RCC 7860 (cell line): ENCODE data around the gene CHGA.

Source experiments
- DNase-seq: peaks from one replicate; pipeline ENCODE4 v3.0.0-alpha.2; 2015; ENCODE audit warnings: low spot score
- FAIRE-seq: peaks from 2 replicates; lab custom pipeline; 2012; peaks lifted over from hg19 to GRCh38; lab: Jason Lieb, UNC

The CHGA gene

DNA sequence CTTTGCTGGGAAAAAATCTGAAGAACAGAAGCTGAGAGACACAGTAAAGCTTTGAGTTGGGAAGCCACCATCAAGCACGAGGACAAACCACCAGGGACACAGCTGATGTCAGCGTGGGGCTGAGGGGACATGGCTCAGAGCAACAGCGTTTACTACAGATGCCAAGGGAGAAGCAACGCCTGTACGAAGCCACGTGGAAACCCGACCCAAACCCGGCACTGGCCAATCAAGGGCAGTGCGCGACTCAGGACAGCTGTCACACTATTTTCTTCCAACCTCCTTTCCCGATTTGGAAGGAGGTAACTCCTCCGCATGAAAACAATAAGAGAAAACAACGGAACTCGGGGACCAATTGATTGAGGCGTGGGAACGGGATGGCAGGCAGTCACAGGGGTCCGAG, 20.2 kb upstream of the CHGA start:
- DNase-seq (no peak), FAIRE-seq (no peak)

DNA sequence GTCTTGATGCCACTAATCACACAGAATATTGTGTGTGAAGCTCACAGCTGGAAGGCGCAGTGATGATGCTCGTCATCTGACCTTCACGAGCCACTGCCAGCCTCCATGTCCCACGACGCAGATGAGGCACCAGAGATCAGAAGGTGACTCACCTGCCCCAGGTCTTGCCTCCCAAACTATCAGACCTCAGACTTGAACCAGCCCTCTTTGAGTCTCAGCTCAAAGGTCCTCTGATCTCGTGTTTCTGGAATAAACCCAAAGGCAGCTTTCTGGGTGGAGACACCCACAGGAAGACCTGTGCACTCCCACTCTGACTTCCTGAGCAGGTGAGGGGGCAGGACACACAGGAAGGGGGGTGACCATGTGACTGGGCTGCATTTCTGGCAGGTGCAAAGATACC, 19.6 kb upstream of the CHGA start:
- DNase-seq (no peak), FAIRE-seq (no peak)

DNA sequence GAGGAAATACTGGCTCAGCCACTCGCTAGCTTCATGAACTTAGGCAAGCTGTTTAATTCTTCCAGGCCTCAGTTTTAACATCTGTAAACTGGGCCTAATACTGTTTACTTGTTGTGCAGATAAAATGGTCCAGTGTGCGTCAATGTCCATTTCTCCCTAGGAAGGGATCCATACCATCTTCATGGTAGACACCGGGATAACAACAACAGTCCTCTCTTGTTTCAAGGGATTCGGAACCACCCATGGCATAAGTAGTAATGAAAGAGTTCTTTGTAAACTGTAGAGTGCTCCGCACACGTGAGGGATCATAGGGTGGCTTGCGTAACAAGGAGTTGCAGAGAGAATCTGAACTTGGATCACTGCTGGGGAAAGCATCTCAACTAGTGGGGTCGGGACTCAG, 17.3 kb upstream of the CHGA start:
- no peak for FAIRE-seq
- DNase-seq = no peak

DNA sequence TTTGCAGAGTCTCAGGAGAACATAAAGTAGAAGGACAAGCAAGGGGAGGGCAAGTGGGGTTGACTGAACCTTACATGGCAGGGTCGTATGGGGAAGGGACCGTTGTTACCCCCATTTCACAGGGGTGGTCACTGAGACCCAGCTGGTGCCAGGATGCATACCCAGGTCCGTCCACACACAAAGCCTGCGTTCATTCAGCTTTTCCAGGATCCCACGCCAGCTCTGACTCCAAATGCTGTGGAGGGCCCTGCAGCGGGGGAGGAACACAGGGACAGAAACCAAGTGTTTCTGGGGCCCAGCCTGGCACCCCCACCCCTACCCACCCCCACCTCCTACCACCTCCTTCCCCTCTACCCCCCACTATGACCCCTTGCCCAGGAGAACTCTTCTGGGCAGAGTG, 16.5 kb upstream of the CHGA start:
- no peak for FAIRE-seq
- no peak for DNase-seq

DNA sequence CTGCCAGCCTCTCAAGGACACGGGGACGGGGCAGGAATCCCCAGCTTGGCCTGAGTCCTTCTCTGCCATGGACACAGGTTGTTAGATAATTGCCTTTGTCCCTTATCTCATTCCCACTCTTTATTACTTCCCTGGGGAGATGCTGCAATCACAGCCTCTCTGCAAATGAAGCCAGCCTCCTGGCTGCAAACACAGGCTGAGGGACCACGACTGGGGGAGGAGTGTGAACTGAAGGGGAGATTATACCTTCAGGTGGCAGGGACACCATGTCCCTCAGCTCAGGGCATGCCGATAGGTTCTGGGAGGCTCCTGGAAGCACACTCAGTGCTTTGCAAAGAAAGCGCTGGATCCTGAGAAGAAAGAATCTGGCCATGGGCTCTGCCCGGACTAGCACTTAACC, 16.1 kb upstream of the CHGA start:
- no peak for FAIRE-seq
- DNase-seq = no peak

DNA sequence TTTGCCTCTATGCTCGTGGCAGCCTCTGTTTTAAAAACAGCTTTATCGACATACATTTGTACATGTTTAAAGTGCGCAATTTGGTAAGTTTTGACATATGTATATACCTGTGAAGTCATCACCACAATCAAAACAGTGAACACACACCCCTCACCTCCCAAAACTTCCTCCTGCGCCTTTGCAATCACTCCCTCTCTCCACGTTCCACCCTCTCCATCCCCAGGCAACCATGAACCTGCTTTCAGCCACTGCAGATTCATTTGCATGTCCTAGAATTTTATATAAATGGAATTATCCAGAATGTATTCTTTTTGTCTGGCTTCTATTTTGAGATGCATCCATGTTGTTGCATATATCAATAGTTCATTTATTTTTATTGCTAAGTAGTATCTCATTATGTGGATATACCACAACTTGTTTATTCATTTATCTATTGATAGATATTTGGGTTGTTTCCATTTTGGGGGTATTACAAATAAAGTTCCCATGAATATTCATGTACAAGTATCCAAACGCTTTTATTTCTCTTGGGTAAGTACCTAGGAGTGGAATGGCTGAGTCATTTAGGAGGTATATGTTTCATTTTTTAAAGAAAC, 15.5 kb upstream of the CHGA start:
- DNase-seq (no peak), FAIRE-seq (no peak)

DNA sequence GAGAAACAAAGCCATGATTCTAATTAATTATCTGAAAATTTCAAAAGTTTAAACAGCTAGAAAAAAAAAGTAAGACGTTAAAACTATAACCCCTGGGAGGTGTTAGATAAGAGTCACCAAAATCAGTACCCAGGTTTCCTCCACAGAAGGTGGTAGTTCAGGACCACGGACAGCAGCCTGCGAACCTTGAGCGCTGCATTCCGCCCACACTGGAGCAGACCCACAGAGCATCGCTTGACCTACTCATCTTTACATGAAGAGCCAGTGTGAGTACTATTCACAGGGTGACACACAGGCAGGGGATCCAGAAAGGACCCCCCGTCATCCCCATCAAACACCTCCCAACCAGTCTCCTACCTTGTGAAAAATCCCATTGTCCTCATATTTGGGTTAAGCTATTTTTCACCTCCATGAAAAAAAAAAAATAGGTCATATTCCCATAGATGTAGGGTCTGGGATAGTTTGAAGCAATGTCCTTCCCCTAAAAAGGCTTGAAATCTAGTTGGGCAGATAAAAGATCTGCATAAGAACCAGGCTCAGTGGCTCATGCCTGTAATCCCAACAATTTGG, 8.8 kb upstream of the CHGA start:
- DNase-seq (no peak), FAIRE-seq (no peak)

DNA sequence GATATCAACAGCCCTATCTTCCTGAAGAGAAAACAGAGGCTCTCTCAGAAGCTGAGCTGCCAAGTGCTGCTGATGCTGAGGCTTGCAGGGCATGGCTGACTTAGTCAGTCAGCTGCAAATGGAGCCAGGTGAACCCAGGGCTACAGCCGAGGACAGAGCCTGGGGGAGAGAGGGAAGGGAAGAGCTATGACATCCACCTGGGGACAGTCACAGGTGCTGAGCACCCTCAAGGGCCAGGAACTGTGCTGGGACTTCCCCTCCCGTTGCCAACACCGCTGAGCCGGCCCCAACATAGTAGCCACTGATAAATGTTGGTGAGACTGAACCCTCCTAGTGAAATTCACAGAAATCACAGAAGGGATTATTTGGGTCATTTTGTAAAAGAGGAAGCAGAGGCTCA, 6.7 kb upstream of the CHGA start:
- DNase-seq = no peak
- FAIRE-seq = no peak

DNA sequence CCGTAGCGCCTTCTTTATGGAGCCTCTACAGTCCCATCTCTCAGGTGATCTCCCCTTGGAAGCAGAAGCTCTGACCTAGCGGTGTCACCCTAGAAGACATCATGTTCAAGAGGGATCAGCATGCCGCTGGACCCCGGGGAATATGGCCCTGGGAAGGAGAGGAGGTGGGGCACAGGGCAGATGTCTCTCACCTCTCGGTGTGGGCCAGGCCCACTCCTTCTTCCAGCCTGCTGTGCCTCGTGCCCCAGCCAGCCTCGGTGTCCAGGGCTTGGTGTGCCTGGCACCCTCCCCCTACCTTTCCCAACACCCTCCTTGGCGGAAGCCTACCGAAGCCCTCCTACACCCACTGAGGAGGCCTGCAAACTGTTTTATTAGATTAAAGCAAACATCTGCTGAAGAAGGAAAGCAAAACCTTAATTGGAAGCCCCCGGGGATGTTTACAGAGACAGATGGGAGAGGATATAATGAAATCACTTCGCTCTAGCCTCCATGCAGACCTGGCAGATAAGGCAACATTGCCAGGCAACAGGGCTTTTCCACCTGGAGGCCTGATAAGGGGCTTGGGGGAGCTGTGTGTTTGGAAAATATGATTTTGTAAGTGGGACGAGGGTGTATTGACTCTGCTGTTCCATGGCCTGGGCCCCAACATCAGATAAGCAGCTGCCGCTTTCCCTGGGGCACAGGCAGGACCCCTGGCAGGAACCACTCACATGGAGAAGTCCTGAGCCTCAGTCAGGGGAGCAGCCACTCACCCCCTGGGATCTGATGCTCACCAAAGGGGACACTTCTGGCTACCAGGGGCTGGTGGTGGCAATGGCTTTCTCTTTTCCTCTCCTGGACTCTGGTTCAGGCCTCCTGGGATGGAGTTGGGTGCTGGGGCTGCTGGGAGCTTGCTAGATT, 5.7 kb upstream of the CHGA start:
- DNase-seq = no peak
- FAIRE-seq = no peak

DNA sequence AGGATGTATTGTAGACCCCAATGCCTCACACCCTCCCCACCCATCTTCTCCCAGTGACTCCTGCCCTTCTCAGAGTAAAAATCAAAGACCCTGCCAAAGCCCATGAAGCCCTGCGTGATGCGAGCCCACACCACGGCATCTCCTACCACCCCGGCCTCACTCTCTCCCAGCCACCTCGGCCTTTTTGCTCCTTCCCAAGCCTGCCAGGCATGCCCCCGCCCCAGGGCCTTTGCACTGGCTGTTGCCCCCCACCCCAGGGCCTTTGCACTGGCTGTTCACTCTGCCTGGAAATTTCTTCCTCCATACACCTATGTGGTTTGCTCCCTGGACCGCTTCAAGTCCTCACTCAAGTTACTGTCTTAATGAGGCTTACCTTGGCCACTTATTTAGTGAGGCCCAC, 5.0 kb upstream of the CHGA start:
- DNase-seq (no peak), FAIRE-seq (no peak)

DNA sequence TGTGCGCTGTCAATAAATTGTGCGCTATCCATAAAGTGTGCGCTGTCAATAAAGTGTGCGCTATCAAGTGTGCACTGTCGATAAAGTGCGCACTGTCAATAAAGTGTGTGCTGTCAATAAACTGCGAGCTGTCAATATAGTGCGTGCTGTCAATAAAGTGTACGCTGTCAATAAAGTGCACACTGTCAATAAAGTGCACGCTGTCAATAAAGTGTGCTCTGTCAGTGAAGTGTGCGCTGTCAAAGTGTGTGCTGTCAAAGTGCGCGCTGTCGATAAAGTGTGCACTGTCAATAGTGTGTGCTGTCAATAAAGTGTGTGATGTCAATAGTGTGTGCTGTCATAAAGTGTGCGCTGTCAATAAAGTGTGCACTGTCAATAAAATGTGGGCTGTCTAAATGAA, 2.9 kb upstream of the CHGA start:
- FAIRE-seq (no peak), DNase-seq (no peak)

DNA sequence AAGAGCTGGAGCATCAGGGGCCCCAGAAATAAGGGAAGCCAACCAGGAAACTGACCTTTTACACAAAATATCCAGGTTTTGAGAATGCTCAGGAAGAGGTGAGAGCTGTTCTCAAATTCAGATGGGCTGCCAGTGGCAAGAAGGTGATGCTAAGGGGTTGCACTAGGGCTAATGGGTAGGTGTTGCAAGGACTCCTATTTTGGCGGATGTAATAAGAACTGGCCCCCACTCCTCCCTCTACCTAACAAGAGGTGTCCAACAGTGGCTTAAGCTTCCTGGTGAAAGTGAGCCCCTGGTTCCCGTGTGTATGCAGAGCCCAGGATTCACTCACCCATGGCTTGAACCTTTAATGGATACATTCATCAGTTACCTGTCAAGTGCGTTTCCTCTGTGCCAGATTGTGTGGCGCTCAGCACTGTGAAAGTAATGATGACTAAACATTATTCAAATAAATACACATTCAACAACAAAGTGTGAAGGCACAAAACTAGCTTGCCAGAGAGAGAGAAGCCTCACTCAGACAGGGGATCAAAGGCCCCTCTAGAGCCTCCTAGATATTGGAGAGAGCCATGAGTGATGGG, 705 bp upstream of the CHGA start:
- FAIRE-seq (no peak), DNase-seq (no peak)

DNA sequence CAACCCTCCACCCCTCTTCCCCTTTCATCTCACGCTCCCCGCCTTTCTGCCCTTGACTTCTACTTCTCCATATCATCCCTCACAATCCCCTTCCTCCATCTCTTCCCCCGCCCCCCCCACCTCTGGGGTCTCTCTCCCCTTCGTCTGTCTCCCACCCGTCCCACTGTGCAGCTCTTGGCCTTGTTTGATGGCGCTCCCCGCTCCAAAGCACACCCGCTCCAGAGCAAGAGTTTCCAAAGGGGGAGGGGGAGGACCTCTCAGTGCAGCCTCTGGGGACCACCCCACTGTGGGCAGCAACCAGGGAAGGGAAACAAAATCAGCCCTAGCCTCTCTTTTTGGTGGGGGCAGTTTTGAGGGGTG, 774 bp downstream of the CHGA start:
- DNase-seq = no peak
- FAIRE-seq = no peak

DNA sequence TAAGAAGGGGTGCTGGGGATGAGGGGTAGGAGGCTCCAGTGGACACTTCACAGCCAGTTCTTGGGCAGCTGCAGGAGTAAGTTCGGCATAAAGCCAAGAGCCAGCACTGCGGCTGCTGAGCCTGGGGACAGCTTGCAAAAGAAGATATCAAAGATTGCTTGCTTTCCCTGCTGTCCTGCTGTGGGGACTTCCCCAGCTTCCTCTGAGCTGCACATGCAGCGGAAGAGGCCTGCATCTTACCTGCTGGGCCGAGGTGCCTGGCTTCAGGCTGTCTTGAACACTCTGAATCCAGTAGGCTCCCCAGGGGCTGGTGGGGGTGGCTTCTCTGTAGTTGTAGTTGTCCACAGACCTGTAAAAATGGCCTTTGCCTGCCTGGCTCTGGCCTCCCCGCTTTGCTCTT, 1.3 kb downstream of the CHGA start:
- FAIRE-seq (no peak), DNase-seq (no peak)

DNA sequence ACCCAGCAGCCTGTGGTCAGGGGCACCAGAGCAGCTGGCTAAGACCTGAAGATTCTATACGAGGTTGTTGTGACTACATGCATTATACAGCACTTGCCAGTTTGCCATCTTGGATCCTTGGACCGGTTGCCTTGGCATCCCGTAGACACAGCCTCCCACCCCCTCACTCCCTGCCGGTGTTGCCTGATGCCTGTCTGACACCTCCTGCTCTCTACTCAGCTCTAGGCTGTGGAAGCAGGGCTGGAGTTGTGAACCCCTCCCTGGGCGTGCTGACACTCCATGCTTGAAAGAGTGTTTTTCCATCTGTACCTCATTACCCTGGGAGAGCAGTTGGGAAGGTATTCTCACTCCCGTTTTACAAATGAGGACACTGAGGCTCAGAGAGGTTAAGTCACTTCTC, 2.5 kb downstream of the CHGA start:
- no peak for DNase-seq
- FAIRE-seq = no peak

DNA sequence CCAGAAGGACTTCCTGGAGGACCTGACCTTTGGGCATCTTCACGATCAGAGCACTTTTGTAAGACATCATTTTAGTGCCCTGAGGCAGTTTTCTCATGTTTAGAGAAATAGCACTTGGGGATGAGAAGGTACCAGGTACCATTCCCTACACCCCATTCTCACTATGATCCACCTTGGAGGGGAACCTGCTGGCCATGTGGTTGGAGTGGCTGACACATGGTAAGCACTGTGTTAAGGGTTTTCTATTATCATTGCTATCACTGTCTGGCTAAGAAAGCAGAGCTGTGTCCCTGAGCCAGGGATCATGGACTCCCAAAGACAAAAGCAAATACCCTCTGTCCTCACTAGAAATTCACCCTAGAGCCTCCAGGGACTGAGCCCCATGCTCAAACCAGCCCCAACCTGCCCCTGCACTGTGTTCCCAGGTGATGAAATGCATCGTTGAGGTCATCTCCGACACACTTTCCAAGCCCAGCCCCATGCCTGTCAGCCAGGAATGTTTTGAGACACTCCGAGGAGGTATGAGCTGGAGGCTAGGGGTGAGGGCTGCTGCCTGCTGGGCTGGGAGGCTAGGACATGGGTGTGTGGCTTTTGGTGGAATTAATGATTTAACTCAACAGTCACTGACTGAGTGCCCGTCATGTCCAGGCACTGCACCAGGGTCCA, 3.4 kb downstream of the CHGA start:
- no peak for DNase-seq
- FAIRE-seq = no peak

DNA sequence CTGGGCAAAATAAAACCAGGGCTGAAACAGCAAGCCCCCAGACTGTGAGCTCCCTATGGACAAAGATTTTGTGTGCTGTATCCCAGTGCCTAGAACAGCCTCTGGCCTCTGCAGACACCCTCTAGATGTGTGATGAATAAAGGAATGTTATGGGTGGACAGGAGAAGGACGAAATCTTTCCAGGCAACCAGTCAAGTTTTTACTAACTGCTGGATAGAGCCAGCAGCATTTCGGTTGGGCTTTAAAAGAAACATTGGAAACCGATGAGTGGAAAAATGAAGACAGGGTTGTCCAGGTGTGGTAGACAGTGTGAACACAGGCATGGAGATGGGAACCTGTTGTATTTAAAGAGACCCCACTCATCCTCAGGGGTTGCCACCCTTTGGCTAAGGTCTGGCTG, 4.0 kb downstream of the CHGA start:
- DNase-seq (no peak), FAIRE-seq (no peak)

DNA sequence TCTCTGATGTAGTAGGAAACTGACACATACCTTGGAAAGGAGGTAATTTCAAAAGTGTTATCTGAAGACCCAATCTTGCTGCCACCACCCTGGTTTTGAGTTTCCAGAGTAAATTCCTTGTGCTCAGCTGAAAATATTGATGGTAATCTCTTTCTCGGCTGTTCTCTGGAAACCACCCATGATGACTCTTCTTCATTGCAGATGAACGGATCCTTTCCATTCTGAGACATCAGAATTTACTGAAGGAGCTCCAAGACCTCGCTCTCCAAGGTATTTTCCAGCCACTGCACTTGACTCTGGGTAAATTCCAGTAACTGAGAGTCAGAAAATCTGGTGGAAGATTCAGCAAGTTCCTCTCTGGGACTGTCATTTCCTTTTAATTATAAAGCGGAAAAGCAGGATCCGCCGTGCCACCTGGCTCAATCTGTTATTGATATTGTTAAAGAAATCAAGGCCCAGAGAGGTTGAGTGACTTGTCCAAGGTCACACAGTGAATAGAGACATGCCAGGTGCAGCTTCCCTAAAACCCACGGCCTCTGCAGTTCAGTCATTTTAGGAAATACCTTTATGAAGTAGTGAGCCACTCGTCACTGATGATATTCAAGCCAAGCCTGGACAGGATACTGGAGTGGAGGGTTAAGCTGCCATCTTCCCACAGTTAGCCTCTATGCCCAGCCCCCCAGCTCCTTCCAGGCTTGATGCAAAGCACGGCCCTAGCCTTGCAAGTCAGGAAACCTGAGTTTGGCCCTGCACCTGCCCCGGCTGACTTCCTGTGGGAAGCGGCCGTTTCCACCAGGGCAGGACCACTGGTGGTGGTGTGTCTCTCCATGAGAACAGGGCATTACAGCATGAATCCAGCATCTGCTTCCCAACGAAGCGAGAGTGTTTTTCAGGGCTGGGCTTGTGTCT, 4.7 kb downstream of the CHGA start:
- FAIRE-seq = no peak
- no peak for DNase-seq

DNA sequence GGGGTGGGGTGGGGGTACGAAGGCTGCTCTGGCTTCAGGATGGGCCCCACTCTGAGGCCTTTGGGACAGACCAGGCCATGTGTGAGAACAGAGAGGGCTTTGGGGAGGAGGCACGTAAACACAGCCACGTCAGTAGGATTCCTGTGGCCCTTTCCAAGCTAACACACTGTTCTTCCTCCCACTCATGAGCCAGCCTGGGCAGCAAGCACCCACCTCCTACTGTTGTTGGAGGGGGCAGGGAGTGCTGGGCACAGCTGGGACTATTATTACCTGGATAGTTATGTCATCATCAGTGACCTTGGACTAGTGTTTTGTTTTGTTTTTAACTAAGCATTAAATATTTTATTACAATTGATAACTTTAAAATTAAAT, 5.3 kb downstream of the CHGA start:
- FAIRE-seq (no peak), DNase-seq (no peak)

DNA sequence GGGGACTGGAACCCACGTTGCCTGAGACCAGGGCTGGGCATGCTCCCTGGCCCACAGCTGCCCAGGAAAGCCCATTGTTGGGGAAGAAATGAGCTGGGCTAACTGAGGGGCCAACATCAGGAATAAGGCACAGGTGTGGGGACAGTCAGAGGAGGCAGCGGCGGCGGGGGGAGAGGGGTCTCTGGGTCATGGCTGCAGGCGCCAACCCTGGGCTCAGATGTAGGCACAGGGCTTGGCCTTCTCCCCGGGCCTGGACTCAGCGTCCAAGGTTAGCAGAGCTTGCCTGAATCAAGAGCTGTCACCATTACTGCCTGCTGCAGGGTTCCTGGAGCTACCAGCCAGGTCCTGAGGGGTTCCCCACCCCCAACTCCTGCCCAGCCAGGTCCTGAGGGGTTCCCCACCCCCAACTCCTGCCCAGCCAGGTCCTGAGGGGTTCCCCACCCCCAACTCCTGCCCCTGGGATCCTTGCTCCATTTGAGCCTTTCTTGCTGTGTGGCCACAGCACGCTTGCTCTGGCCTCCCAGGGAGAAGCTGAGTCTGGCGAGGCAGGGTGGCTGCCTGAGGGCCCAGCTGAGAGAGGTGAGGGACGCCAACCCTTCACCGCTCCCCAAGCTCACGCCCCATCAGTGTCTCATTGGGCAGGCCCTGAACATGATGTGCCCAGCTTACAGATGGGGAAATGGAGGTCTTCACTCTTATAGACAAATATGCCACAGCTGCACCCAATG, 6.2 kb downstream of the CHGA start:
- no peak for DNase-seq
- no peak for FAIRE-seq
